DND-41 (cell line): Measurements from ENCODE around the gene ARHGAP22.

Experiments used
- ATAC-seq: fragments of 200-7000 bp; cut with Tn5 transposase; 3 replicates; pipeline ENCODE4 v1.9.1; 2021; ENCODE audit warnings: low read depth; ENCODE audit not compliant: insufficient read depth
- DNase-seq: peaks from one replicate; pipeline ENCODE4 v3.0.0-alpha.2; 2020
- H2AFZ ChIP-seq: 2 replicates; pipeline ENCODE4 v1.6.0; 2012; ENCODE audit warnings: low read depth, low read length
- H3K27ac ChIP-seq: 2 replicates; pipeline ENCODE4 v1.5.1; 2012; ENCODE audit warnings: low read length, inconsistent platforms
- H3K27me3 ChIP-seq: fragments of 200-600 bp; sonication (generic); 2 replicates; pipeline ENCODE4 v1.6.0; 2012; ENCODE audit warnings: low read length, mild to moderate bottlenecking, inconsistent platforms; ENCODE audit not compliant: insufficient read depth, poor library complexity
- H3K36me3 ChIP-seq: 2 replicates; pipeline ENCODE4 v1.5.1; 2012; ENCODE audit warnings: low read length, inconsistent platforms; ENCODE audit not compliant: insufficient read depth
- H3K4me1 ChIP-seq: 2 replicates; pipeline ENCODE4 v1.5.1; 2012; ENCODE audit warnings: mild to moderate bottlenecking, low read length; ENCODE audit not compliant: insufficient read depth
- H3K4me2 ChIP-seq: 2 replicates; pipeline ENCODE4 v1.6.0; 2012; ENCODE audit warnings: mild to moderate bottlenecking, moderate library complexity, low read length, inconsistent platforms; ENCODE audit not compliant: insufficient read depth
- H3K4me3 ChIP-seq, 2 experiments: fragments of 200-600 bp in 1 of 2; shearing (Covaris generic) in 1 of 2; 2 replicates each; pipeline ENCODE4 v1.5.1; 2012 to 2016; ENCODE audit warnings: inconsistent platforms in 2 of 2, low read length in 2 of 2, mild to moderate bottlenecking in 2 of 2, low read depth in 1 of 2, moderate library complexity in 1 of 2
- H3K79me2 ChIP-seq: 2 replicates; pipeline ENCODE4 v1.6.0; 2012; ENCODE audit warnings: low read length, inconsistent platforms; ENCODE audit not compliant: insufficient read depth
- H3K9ac ChIP-seq: 2 replicates; pipeline ENCODE4 v1.6.0; 2012; ENCODE audit warnings: low read depth, mild to moderate bottlenecking, inconsistent platforms, low read length, moderate library complexity
- H3K9me3 ChIP-seq: 2 replicates; pipeline ENCODE4 v1.5.1; 2012; ENCODE audit warnings: low read length, moderate library complexity, mild to moderate bottlenecking, inconsistent platforms; ENCODE audit not compliant: insufficient read depth, severe bottlenecking
- H4K20me1 ChIP-seq: 2 replicates; pipeline ENCODE4 v1.6.0; 2012; ENCODE audit warnings: low read length; ENCODE audit not compliant: insufficient read depth
- CTCF ChIP-seq: IDR thresholded peaks from 2 replicates; pipeline ENCODE4 v1.5.1; 2012; ENCODE audit warnings: borderline replicate concordance, low read length, moderate library complexity, mild to moderate bottlenecking; ENCODE audit not compliant: poor library complexity, severe bottlenecking; ENCODE audit errors: extremely low read depth
- EZH2 ChIP-seq: IDR thresholded peaks from 3 replicates; pipeline ENCODE4 v1.6.1; 2012; ENCODE audit warnings: borderline replicate concordance, low read depth, mild to moderate bottlenecking, moderate library complexity, low read length, inconsistent platforms; ENCODE audit not compliant: severe bottlenecking

The ARHGAP22 gene

DNA sequence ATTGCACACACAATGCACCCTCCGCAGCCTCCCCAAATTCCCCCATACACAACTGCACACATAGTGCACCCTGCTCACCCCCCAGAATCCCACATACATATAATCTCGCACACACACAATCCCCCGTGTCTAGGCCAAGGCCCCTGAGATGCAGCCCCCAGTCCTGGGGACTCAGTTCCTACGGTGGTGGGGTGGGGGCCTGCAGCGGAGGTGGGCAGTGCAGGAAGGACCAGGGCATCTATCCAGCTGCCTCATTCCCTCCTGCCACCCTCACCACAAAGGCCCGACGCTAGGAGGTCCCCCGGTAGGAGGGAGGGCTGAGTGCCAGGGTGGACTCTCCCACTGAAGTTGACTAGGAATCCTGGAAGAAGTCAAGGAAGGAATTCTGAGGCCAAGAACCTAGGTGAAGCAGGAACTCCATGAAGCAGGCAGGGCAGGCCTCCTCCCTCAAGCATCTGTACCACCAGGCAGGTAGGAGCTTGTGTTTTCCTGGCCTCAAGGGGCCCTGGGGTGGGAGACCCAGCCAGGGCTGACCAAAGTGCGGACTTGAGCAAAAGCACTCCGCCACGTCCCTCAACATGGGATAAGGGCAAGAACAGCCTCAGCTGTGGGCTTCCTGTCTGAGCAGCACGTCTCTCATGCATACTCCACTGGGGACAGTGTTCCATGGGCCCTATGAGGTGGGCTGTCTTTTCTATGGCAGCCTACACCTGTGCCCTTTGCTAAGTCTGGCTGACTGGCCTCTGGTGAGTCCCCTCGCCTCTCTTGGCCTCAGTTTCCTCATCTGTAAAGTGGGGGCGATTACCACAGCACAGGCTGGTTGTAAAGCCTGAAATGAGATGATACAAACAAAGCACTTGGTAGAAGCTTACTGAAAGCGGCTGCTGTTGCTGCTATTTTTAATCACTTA, 152.6 kb downstream of the ARHGAP22 start:
- H3K79me2 ChIP-seq = no peaks in the 10 kb centered on the region
- no peaks in the 10 kb centered on the region for H3K4me1 ChIP-seq
- TF ChIP-seq EZH2 (no peak), CTCF (no peak)
- ATAC-seq = no peak
- H4K20me1 ChIP-seq = 0 out of 2 replicates have a peak, but pooled peaks cover 6% of the 10 kb centered on the region
- H3K36me3 ChIP-seq = no peaks in the 10 kb centered on the region
- H3K4me2 ChIP-seq = no peak overlapping the region
- H3K9me3 ChIP-seq = no peaks in the 10 kb centered on the region
- no peak overlapping the region for H3K27ac ChIP-seq
- H2AFZ ChIP-seq = no peak overlapping the region
- H3K9ac ChIP-seq = no peak overlapping the region
- DNase-seq = peak; percentile 1
- no peak overlapping the region for H3K4me3 ChIP-seq
- H3K27me3 ChIP-seq = no peaks in the 10 kb centered on the region

GRCh38 chr10:48450741-48451466, 154.0 kb downstream of the ARHGAP22 start:
- ATAC-seq = no peak
- no peak overlapping the region for H2AFZ ChIP-seq
- 0 out of 2 replicates have a peak, but pooled peaks cover 6% of the 10 kb centered on the region for H4K20me1 ChIP-seq
- H3K9ac ChIP-seq = no peak overlapping the region
- H3K27ac ChIP-seq = no peak overlapping the region
- H3K79me2 ChIP-seq = no peaks in the 10 kb centered on the region
- TF ChIP-seq EZH2 = no peak
- TF ChIP-seq CTCF = no peak
- no peaks in the 10 kb centered on the region for H3K27me3 ChIP-seq
- H3K4me1 ChIP-seq = no peaks in the 10 kb centered on the region
- no peaks in the 10 kb centered on the region for H3K9me3 ChIP-seq
- no peaks in the 10 kb centered on the region for H3K36me3 ChIP-seq
- no peak overlapping the region for H3K4me3 ChIP-seq
- DNase-seq = peak; percentile 2
- H3K4me2 ChIP-seq = no peak overlapping the region

DNA sequence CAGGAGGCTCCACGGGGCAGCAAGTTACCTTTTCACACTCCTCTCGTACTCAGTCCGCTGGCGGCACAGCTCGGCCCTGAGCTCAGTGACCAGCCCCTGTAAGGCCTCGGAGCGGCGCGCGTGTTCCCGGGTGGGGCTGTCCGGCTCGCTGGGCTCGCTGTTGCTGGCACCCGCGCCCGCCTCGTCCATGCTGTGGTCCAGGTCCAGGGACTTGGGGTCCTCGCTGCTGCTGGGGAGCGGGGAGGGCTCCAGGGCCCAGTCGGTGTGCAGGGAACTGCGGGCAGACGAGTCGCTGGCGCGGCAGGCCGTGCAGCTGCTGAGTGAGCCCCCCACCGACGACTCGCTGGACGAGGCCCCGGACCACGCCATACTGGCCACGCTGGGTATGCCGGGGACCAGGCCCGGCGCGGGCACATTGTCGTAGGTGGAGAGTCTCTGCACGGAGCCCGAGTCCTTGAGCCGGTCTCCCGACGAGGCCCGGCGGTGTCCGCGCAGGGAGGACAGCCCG, 154.6 kb downstream of the ARHGAP22 start:
- Histone ChIP-seq H3K9ac (no peak overlapping the region), H3K79me2 (no peaks in the 10 kb centered on the region), H3K9me3 (no peaks in the 10 kb centered on the region), H2AFZ (no peak overlapping the region), H4K20me1 (0 out of 2 replicates have a peak, but pooled peaks cover 3% of the 10 kb centered on the region), H3K4me1 (no peaks in the 10 kb centered on the region), H3K4me2 (no peak overlapping the region), H3K4me3 (no peak overlapping the region), H3K27me3 (no peaks in the 10 kb centered on the region), H3K27ac (no peak overlapping the region), H3K36me3 (no peaks in the 10 kb centered on the region)
- DNase-seq (no peak), ATAC-seq (no peak)
- TF ChIP-seq EZH2 (no peak), CTCF (no peak)
